HK-2 (cell line): ENCODE results near the gene ZNF217.
"Not testable (repeated sequence)": the region's sequence is repeated elsewhere in the genome, so short reads cannot be mapped to it uniquely, and the experiment has no call there.

Experiments
- DNase-seq: peaks from one replicate; pipeline ENCODE4 v3.0.0-alpha.2; 2018; ENCODE audit not compliant: unreplicated experiment

ZNF217 gene

GRCh38 chr20:53593466-53594007 is at the start of gene ZNF217:
ZNF217 (minus strand) TSS chr20:53593839; CDS start chr20:53582826, 11,013 bp downstream.
- peak; percentile 83 for DNase-seq

GRCh38 chr20:53643031-53643832 is 49.6 kb upstream of the ZNF217 start:
- DNase-seq = peak; percentile 61

- peak; percentile 64 for DNase-seq
These were observed 48.8 kb upstream of the ZNF217 start for GRCh38 chr20:53642196-53643030.

DNA sequence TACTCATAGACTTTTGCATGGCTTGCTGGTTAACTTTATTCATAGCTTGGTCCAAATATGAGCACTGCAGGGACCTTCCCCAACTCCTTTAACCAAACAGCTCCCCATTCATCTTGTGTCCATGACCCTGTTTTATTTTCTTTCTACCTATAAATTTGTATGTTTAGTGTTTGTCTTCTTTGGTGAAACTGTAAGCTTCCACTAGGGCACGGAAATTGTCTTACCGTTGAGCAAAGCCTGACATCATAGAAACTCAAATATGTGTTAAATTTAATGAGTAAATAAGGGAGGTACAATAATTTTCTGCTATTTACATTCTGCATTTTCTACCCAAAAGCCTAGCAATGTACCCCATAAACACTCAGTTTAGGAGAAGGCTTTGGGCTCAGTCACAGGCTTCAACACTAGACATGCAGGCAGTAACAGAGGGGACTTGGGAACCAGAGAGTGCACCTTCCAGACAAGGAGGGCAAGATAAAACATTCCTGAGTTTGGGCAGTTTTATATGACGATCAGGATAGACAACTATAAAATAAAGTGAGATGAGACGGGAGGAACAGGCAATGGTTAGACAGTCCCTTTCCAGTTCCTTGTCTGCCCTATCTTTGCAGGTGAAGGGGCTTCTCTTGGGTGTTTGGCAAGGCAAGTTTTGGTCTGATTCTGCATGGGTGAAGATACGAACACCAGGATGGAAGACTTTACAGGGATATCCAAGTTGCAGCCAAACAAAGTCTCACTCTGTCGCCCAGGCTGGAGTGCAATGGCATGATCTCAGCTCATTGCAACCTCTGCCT is 46.2 kb upstream of the ZNF217 start:
- DNase-seq = no peak

GRCh38 chr20:53639128-53639527 is 45.5 kb upstream of the ZNF217 start:
- no peak for DNase-seq

DNA sequence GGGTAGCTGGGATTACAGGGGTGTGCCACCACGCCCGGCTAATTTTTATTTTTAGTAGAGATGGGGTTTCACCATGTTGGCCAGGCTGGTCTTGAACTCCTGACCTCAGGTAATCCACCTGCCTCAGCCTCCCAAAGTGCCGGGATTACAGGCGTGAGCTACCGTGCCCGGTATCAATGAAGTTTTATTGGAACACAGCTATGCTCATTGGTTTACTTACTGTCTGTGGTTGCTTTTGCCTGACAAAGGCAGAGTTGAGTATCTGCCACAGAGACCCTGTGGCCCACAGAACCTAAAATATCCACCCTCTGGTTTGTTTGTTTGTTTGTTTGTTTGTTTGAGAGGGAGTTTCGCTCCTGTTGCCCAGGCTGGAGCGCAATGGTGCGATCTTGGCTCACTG is 43.7 kb upstream of the ZNF217 start:
- DNase-seq = not testable (repeated sequence)

DNA sequence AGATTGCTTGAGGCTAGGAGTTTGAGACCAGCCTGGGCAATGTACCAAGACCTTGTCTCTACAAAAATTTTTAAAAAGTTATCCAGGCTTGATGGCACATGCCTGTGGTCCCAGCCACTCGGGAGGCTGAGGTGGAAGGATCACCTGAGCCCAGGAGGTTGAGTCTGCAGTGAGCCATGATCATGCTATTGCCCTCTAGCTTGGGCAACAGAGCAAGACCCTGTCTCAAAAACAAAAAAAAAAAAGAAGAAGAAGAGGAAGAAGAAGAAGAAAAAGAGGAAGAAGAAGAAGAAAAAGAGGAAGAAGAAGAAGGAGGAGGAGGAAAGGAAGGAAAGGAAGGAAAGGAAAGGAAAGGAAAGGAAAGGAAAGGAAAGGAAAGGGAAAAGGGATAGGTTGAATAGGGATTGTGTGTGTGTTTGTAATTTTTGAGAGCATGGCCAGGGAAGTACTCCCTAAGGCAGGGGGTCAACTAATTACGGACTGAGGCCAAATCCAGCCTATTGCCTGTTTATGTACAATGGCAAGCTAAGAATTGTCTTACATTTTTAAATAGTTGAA is 43.0 kb upstream of the ZNF217 start:
- DNase-seq = no peak

GRCh38 chr20:53635221-53635620 is 41.6 kb upstream of the ZNF217 start:
- no peak for DNase-seq

DNA sequence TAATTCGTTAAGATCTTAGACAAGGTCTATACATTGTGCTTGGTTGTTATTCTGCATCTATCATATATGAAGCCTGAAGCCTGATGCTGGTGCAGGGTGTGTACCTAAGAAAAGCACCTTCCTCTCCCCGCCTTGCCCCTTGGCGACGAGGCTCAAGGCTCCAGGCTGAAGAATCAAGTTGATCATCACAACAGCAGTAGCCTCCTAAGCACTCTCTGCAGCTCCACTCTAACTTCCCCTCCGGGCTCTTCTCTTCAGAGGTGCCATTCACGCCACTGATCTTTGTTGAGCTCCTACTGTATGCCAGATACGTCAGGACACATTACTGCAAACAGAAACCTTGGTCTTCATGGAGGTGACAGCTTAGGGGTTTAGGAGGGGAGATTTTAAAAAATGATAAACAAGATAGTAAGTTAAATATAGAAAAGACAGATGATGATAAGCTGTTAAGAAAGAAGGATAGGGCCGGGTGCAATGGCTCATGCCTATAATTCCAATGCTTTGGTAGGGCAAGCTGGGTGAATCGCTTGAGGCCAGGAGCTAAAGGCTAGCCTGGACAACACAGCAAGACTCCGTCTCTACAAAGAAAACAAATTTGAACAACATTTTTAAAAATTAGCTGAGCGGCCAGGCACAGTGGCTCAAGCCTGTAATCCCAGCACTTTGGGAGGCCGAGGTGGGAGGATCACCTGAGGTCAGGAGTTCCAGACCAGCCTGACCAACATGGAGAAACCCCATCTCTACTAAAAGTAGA is 38.4 kb upstream of the ZNF217 start:
- DNase-seq = no peak

DNA sequence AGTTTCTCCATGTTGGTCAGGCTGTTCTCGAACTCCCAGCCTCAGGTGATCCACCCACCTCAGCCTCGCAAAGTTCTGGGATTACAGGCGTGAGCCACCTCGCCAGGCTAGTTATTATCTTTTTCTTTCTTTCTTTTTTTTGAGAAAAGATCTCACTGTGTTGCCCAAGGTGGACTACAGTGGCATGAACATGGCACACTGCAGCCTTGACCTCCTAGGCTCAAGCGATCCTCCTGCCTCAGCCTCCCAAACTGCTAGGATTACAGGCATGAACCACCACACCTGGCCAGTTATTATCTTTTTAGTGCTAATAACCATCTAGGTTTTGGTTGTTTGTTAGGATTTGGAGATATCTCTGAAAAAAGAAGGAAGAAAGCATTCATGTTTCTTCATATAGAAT is 35.8 kb upstream of the ZNF217 start:
- no peak for DNase-seq

DNA sequence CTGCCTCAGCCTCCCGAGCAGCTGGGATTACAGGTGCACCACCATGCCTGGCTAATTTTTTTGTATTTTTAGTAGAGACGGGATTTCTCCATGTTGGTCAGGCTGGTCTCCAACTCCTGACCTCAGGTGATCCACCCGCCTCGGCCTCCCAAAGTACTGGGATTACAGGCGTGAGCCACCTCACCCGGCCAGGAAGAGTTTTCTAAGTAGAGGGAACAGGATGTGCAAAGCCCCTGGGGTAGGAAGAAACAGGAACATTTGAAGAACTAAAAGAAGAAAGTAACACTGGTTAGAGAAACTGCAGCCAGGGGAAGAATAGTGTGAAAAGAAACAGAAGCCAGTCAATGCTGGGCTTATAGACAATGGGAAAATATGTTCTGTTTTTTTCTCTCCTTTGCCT is 35.1 kb upstream of the ZNF217 start:
- not testable (repeated sequence) for DNase-seq

- DNase-seq = no peak
These were observed 34.4 kb upstream of the ZNF217 start for GRCh38 chr20:53628076-53628475.

- DNase-seq = not testable (repeated sequence)
These were observed 33.4 kb upstream of the ZNF217 start for GRCh38 chr20:53627001-53627400.

DNA sequence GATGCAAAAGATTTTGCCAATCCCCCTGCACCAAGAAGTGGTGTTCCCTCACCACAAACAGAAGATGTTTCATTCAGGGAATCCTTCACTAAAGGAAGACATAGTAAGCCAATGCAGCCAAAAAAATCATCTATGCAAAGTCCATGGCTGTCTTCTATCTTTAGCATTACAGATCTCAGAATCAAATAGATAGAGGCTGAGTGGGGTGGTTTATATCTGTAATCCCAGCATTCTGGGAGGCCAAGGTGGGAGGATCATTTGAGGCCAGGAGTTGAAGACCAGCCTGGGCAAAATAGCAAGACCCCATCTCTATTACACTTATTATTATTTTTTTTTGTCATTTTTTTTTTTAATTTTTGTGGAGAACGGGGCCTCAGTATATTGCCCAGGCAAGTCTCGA is 32.9 kb upstream of the ZNF217 start:
- DNase-seq = no peak

DNA sequence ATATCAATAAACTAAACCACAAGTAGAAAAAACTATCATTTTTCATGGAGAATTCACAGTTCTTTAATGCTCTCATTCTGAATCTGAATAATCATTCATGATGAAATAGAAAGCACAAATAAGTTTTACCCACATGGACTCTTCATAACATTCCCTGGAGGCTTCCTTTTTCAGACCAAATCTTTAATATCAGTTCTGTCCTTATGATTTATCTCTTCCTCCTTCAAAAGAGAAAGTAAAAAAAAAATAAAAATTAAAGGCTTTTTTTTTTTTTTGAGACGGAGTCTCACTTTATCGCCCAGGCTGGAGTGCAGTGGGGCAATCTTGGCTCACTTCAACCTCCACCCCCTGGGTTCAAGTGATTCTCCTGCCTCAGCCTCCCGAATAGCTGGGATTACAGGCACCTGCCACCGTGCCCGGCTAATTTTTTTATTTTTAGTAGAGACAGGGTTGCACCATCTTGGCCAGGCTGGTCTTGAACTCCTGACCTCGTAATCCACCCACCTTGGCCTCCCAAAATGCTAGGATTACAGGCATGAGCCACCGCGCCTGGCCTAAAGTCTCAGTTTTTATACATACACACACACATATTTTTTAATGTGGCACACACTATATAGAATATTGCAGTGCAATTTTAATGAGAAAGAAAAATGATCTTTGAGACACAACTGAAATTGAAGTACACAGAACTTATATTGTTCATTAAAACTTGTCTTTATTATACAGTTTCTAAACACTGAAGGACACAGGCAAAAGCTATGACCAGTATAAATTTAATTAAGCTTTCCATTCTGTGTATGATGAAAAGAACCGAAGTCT is 31.9 kb upstream of the ZNF217 start:
- no peak for DNase-seq

GRCh38 chr20:53624927-53625250 is 31.2 kb upstream of the ZNF217 start:
- DNase-seq = not testable (repeated sequence)

GRCh38 chr20:53623454-53624211 is 30.0 kb upstream of the ZNF217 start:
- DNase-seq = peak; percentile 82

- DNase-seq = no peak
These were observed 29.5 kb upstream of the ZNF217 start for GRCh38 chr20:53623134-53623453.
